Keratinocyte (primary cell): ENCODE results near the gene PLD2. TPM values are rescaled to one million over a fixed set of nuclear protein-coding genes. Genes with fewer than 3 reads are reported as not detected.

Source experiments
- DNase-seq: peaks from one replicate; pipeline ENCODE4 v3.0.0-alpha.2; 2011; ENCODE audit warnings: low read depth, missing footprints, low spot score
- FAIRE-seq: peaks from 2 replicates; lab custom pipeline; 2011; peaks lifted over from hg19 to GRCh38; lab: Jason Lieb, UNC
- H2AFZ ChIP-seq: 2 replicates; pipeline ENCODE4 v1.6.0; 2012; ENCODE audit warnings: low read length, control low read depth, inconsistent platforms; ENCODE audit not compliant: control insufficient read depth
- H3K27ac ChIP-seq: 2 replicates; pipeline ENCODE4 v1.5.1; 2011; ENCODE audit warnings: low read length; ENCODE audit not compliant: control insufficient read depth, insufficient read depth
- H3K27me3 ChIP-seq: 3 replicates; pipeline ENCODE4 v1.6.0; 2011; ENCODE audit warnings: low read length; ENCODE audit not compliant: control insufficient read depth, insufficient read depth; ENCODE audit errors: extremely low read depth
- H3K36me3 ChIP-seq, 2 experiments: 2 replicates in 1 of 2; 3 replicates in 1 of 2; pipeline ENCODE4 v1.5.1; 2011; ENCODE audit warnings: low read length in 2 of 2, mild to moderate bottlenecking in 1 of 2; ENCODE audit not compliant: control insufficient read depth in 2 of 2, insufficient read depth in 2 of 2; ENCODE audit errors: extremely low read depth in 1 of 2
- H3K4me1 ChIP-seq: 3 replicates; pipeline ENCODE4 v1.5.1; 2011; ENCODE audit warnings: low read length; ENCODE audit not compliant: control insufficient read depth, insufficient read depth; ENCODE audit errors: extremely low read depth
- H3K4me2 ChIP-seq: 3 replicates; pipeline ENCODE4 v1.6.0; 2011; ENCODE audit warnings: low read depth, low read length; ENCODE audit not compliant: control insufficient read depth, insufficient read depth; ENCODE audit errors: extremely low read depth
- H3K4me3 ChIP-seq, 3 experiments: fragments of 200-600 bp in 1 of 3; sonication (generic) in 1 of 3; 2 replicates in 2 of 3; 3 replicates in 1 of 3; pipeline ENCODE4 v1.5.1; 2011 to 2016; ENCODE audit warnings: low read length in 3 of 3, mild to moderate bottlenecking in 3 of 3, control low read depth in 2 of 3, inconsistent platforms in 1 of 3, low read depth in 1 of 3, mixed read lengths in 1 of 3, mixed run types in 1 of 3, moderate library complexity in 1 of 3; ENCODE audit not compliant: control insufficient read depth in 2 of 3, insufficient read depth in 2 of 3; ENCODE audit errors: extremely low read depth in 1 of 3
- H3K79me2 ChIP-seq: 2 replicates; pipeline ENCODE4 v1.6.0; 2012; ENCODE audit warnings: low read length; ENCODE audit not compliant: control insufficient read depth, insufficient read depth
- H3K9ac ChIP-seq: 3 replicates; pipeline ENCODE4 v1.6.0; 2011; ENCODE audit warnings: low read length; ENCODE audit not compliant: control insufficient read depth, insufficient read depth; ENCODE audit errors: extremely low read depth
- H3K9me1 ChIP-seq: 3 replicates; pipeline ENCODE4 v1.6.0; 2011; ENCODE audit warnings: low read length; ENCODE audit not compliant: control insufficient read depth, insufficient read depth; ENCODE audit errors: extremely low read depth
- H3K9me3 ChIP-seq: 2 replicates; pipeline ENCODE4 v1.5.1; 2012; ENCODE audit warnings: low read depth, low read length; ENCODE audit not compliant: control insufficient read depth
- H4K20me1 ChIP-seq: 3 replicates; pipeline ENCODE4 v1.6.0; 2011; ENCODE audit warnings: low read length; ENCODE audit not compliant: control insufficient read depth, insufficient read depth; ENCODE audit errors: extremely low read depth
- EZH2 ChIP-seq: IDR thresholded peaks from one replicate; pipeline ENCODE4 v1.6.1; 2012; ENCODE audit warnings: inconsistent platforms, mild to moderate bottlenecking, low read length, moderate library complexity
- dilution Hi-C: fragments of 300-500 bp; cut with MboI; formaldehyde crosslinking; loops from one replicate; pipeline ENCODE4 v1.7.0; 2020; ENCODE audit warnings: low sequenced_read_pairs; ENCODE audit not compliant: extremely low pct_ligation_motif_present
- polyA plus RNA-seq, 5 experiments: library from polyadenylated mRNA; depleted of rRNA in 3 of 5; stranded (reverse) in 3 of 5; stranded (forward) in 1 of 5; unstranded in 1 of 5; fragments of >200 nt; gene quantifications; 1 replicate in 1 of 5; 2 replicates in 3 of 5; 3 replicates in 1 of 5; pipeline versions ENCODE4 v1.2.1 to v1.2.3, GENCODE V29; 2011 to 2012; ENCODE audit warnings: missing spikeins in 2 of 5, low read depth in 1 of 5, low replicate concordance in 1 of 5
- TF ChIP-seq, protein P1 (sequence below), 3 experiments: IDR thresholded peaks in 1 of 3; conservative IDR thresholded peaks in 1 of 3; optimal IDR thresholded peaks in 1 of 3; 2 replicates in 2 of 3; 3 replicates in 1 of 3; pipeline versions ENCODE3 to v1.5.1; 2011; ENCODE audit warnings: low read length in 3 of 3, mild to moderate bottlenecking in 3 of 3, moderate library complexity in 2 of 3, control low read depth in 1 of 3, inconsistent platforms in 1 of 3; ENCODE audit not compliant: insufficient read depth in 2 of 3; ENCODE audit errors: extremely low read depth in 1 of 3

PLD2 gene
- polyA plus RNA-seq, 1 donor (not counting 4 experiments of a cell fraction or from before 2014, with no cell fraction given) = 33.3 TPM

DNA sequence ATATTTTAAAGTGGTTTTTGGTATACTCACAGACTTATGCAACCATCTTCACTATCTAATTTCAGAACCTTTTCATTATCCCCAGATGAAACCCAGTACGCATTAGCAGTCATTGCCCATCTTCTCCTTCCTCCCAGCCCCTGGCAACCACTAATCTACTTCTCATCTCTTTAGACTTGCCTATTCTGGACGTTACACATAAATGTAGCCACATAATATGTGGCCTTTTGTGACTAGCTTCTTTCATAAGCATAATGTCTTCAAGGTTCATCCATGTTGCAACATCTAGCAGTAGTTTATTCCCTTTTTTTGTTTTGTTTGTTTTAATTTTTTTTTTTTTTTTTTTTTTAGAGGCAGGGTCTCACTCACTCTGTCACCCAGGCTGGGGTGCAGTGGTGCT is 63.9 kb downstream of the PLD2 start:
- peaks cover 16 to 29% of the 10 kb centered on the region in 2 experiments for H3K36me3 ChIP-seq
- H3K9me1 ChIP-seq = no peaks in the 10 kb centered on the region
- no peak for FAIRE-seq
- H3K9ac ChIP-seq = no peak overlapping the region
- no peak overlapping the region for H3K27ac ChIP-seq
- H2AFZ ChIP-seq = no peak overlapping the region
- H3K4me2 ChIP-seq = no peak overlapping the region
- H4K20me1 ChIP-seq = peaks cover 4% of the 10 kb centered on the region
- no peak for DNase-seq
- no peaks in the 10 kb centered on the region for H3K27me3 ChIP-seq
- TF ChIP-seq EZH2 = no peak
- TF ChIP-seq, protein P1, sequence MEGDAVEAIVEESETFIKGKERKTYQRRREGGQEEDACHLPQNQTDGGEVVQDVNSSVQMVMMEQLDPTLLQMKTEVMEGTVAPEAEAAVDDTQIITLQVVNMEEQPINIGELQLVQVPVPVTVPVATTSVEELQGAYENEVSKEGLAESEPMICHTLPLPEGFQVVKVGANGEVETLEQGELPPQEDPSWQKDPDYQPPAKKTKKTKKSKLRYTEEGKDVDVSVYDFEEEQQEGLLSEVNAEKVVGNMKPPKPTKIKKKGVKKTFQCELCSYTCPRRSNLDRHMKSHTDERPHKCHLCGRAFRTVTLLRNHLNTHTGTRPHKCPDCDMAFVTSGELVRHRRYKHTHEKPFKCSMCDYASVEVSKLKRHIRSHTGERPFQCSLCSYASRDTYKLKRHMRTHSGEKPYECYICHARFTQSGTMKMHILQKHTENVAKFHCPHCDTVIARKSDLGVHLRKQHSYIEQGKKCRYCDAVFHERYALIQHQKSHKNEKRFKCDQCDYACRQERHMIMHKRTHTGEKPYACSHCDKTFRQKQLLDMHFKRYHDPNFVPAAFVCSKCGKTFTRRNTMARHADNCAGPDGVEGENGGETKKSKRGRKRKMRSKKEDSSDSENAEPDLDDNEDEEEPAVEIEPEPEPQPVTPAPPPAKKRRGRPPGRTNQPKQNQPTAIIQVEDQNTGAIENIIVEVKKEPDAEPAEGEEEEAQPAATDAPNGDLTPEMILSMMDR (optimal IDR thresholded peaks at IDR 0.05 in 1 of 3, IDR thresholded peaks at IDR 0.05 in 1 of 3, conservative IDR thresholded peaks at IDR 0.05 in 1 of 3; ENCODE audit: extremely low read depth in 1 of 3, insufficient read depth in 2 of 3, low read length in 3 of 3) = no peak
- H3K79me2 ChIP-seq = peaks cover 88% of the 10 kb centered on the region
- dilution Hi-C loops = no loop called here
- H3K4me1 ChIP-seq = peaks cover 9% of the 10 kb centered on the region
- no peak overlapping the region for H3K4me3 ChIP-seq
- H3K9me3 ChIP-seq = no peaks in the 10 kb centered on the region

DNA sequence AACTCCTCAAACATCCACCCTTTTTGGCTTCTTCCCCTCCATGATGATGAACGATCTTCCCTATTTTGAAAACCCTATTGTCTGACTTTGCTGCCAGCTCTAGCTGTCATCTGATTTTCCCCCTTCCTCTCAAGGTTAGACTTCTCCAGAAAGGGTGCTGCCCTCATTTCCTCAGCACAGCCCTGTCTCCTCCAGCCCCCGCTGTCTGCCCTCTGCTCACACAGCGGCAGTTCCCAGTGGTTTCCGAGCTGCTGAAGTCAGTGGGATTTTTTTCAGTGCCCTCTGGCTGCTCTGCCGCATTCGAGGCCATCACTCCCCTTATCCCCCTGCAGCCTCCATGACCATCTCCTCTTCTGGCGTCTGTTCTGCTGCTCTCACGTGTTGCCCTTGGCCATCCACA is 65.8 kb downstream of the PLD2 start:
- DNase-seq = no peak
- Histone ChIP-seq H2AFZ (no peak overlapping the region), H4K20me1 (peaks cover 4% of the 10 kb centered on the region), H3K4me3 (no peak overlapping the region), H3K4me2 (no peak overlapping the region), H3K9me3 (no peaks in the 10 kb centered on the region), H3K79me2 (peaks cover 86% of the 10 kb centered on the region), H3K36me3 (peaks cover 26 to 33% of the 10 kb centered on the region in 2 experiments), H3K27me3 (no peaks in the 10 kb centered on the region), H3K9me1 (no peaks in the 10 kb centered on the region), H3K27ac (no peak overlapping the region), H3K9ac (no peak overlapping the region), H3K4me1 (peaks cover 3% of the 10 kb centered on the region)
- FAIRE-seq = no peak
- dilution Hi-C loops = no loop called here
- TF ChIP-seq EZH2 = no peak
- TF ChIP-seq, protein P1 (optimal IDR thresholded peaks at IDR 0.05 in 1 of 3, IDR thresholded peaks at IDR 0.05 in 1 of 3, conservative IDR thresholded peaks at IDR 0.05 in 1 of 3; ENCODE audit: extremely low read depth in 1 of 3, insufficient read depth in 2 of 3, low read length in 3 of 3) = no peak

Other genes starting within 250 kb of the PLD2 start
- gene GGT6, start 246.6 kb upstream of the PLD2 start, polyA plus RNA-seq = 0.69 to 1.4 TPM (median 0.93 TPM) in 3 replicates
- not detected in 3 replicates for gene SMTNL2, start 222.6 kb upstream of the PLD2 start, polyA plus RNA-seq
- 0.02 to 0.04 TPM (median 0.04 TPM) in 3 replicates for gene ALOX15, start 165.5 kb upstream of the PLD2 start, polyA plus RNA-seq
- 5.7 to 19.7 TPM (median 8.9 TPM) in 3 replicates for gene PELP1, start 103.0 kb upstream of the PLD2 start, polyA plus RNA-seq
- gene ARRB2, start 96.5 kb upstream of the PLD2 start, polyA plus RNA-seq = 7.5 to 12.8 TPM (median 11.5 TPM) in 3 replicates
- gene MED11, start 75.7 kb upstream of the PLD2 start, polyA plus RNA-seq = 36.9 to 41.5 TPM (median 39.6 TPM) in 3 replicates
- 0.14 to 0.31 TPM (median 0.25 TPM) in 3 replicates for gene ZMYND15, start 67.3 kb upstream of the PLD2 start, polyA plus RNA-seq
- gene CXCL16, start 67.2 kb upstream of the PLD2 start, polyA plus RNA-seq = 12.8 to 15.8 TPM (median 15.7 TPM) in 3 replicates
- not detected in 3 replicates for gene TM4SF5, start 35.3 kb upstream of the PLD2 start, polyA plus RNA-seq
- 0.14 to 0.42 TPM in 2 of 3 replicates, not detected in the other for gene VMO1, start 20.8 kb upstream of the PLD2 start, polyA plus RNA-seq
- gene GLTPD2, start 18.2 kb upstream of the PLD2 start, polyA plus RNA-seq = not detected in 3 replicates
- gene PSMB6, start 11.0 kb upstream of the PLD2 start, polyA plus RNA-seq = 191 to 245 TPM (median 225 TPM) in 3 replicates
- gene MINK1, start 26.2 kb downstream of the PLD2 start, polyA plus RNA-seq = 82.8 to 101 TPM (median 93.7 TPM) in 3 replicates
- 0.31 to 0.68 TPM (median 0.33 TPM) in 3 replicates for gene C17orf107, start 92.4 kb downstream of the PLD2 start, polyA plus RNA-seq
- 0.02 to 0.04 TPM in 2 of 3 replicates, not detected in the other for gene CHRNE, start 95.9 kb downstream of the PLD2 start, polyA plus RNA-seq
- gene GP1BA, start 125.1 kb downstream of the PLD2 start, polyA plus RNA-seq = not detected in 3 replicates
- gene SLC25A11, start 132.9 kb downstream of the PLD2 start, polyA plus RNA-seq = 28.3 to 43.6 TPM (median 33.8 TPM) in 3 replicates
- 101 to 129 TPM (median 118 TPM) in 3 replicates for gene RNF167, start 133.1 kb downstream of the PLD2 start, polyA plus RNA-seq
- gene PFN1, start 141.4 kb downstream of the PLD2 start, polyA plus RNA-seq = 1,029 to 1,579 TPM (median 1,435 TPM) in 3 replicates
- gene ENO3, start 144.0 kb downstream of the PLD2 start, polyA plus RNA-seq = 1.8 to 3.1 TPM (median 2.4 TPM) in 3 replicates
- gene SPAG7, start 160.7 kb downstream of the PLD2 start, polyA plus RNA-seq = 65.6 to 73.7 TPM (median 65.7 TPM) in 3 replicates
- gene CAMTA2, start 180.5 kb downstream of the PLD2 start, polyA plus RNA-seq = 8.5 to 14.3 TPM (median 10.4 TPM) in 3 replicates
- 0.21 to 0.39 TPM (median 0.26 TPM) in 3 replicates for gene INCA1, start 190.4 kb downstream of the PLD2 start, polyA plus RNA-seq
- 85.3 to 93.7 TPM (median 91.1 TPM) in 3 replicates for gene KIF1C, start 190.8 kb downstream of the PLD2 start, polyA plus RNA-seq
- 0.16 to 0.21 TPM (median 0.21 TPM) in 3 replicates for gene SLC52A1, start 228.3 kb downstream of the PLD2 start, polyA plus RNA-seq